ENCODE results near the gene MAN1C1. TPM values are rescaled to one million over a fixed set of nuclear protein-coding genes. Genes with fewer than 3 reads are reported as not detected.

MAN1C1 gene
- total RNA-seq, 1 experiment from 2014 or later = 1.2 TPM

GRCh38 chr1:25779388-25779787 lies 162.8 kb downstream of the MAN1C1 start:
- ChIA-PET RAD21 (ENCODE audit: low non-redundant PET in 1 of 2, low total read pairs in 2 of 2, uncharacterized antibody in 2 of 2, unreplicated experiment in 2 of 2) (no interaction called here), CTCF (interaction anchor here (0.9 kb wide), 1 partner anchor 19 kb away, joined by 3 read pairs; no protein-coding TSS in a partner anchor), POLR2A (no interaction called here)
- Histone ChIP-seq H3K27ac (ENCODE audit: low read depth, low read length) (no peak overlapping the region), H3K27me3 (ENCODE audit: insufficient read depth, low read length) (no peaks in the 10 kb centered on the region), H3K9me2 (ENCODE audit: insufficient read depth) (no peaks in the 10 kb centered on the region), H3K9me3 (ENCODE audit: control insufficient read depth in 1 of 2, insufficient read depth in 1 of 2, low read depth in 1 of 2, low read length in 2 of 2) (no peaks in the 10 kb centered on the region), H3K36me3 (ENCODE audit: control insufficient read depth in 1 of 2, insufficient read depth in 2 of 2, low read length in 2 of 2) (no peaks in the 10 kb centered on the region), H4K20me1 (ENCODE audit: insufficient read depth) (no peaks in the 10 kb centered on the region), H3K9ac (ENCODE audit: low read length) (no peak overlapping the region), H3K79me2 (ENCODE audit: insufficient read depth, low read length) (no peaks in the 10 kb centered on the region), H3K4me1 (ENCODE audit: control insufficient read depth in 1 of 2, insufficient read depth in 2 of 2, low read length in 2 of 2) (peaks cover 7% of the 10 kb centered on the region in 2 experiments; a peak in 2 of 4 replicates), H3K4me2 (ENCODE audit: low read length) (no peak overlapping the region), H2AFZ (ENCODE audit: low read depth, low read length, poor library complexity, severe bottlenecking) (no peak overlapping the region), H3K4me3 (replicated peaks in 1 of 2; ENCODE audit: low read depth in 1 of 2, low read length in 2 of 2) (no peak overlapping the region)
- DNase-seq (ENCODE audit: low read depth, low spot score) = no peak
- no peak for ATAC-seq
- TF ChIP-seq ZBTB33 (IDR thresholded peaks at IDR 0.05; ENCODE audit: extremely low read depth, insufficient replicate concordance, low read length) = no peak
- TF ChIP-seq ELF1 (IDR thresholded peaks at IDR 0.05; ENCODE audit: borderline replicate concordance, low read depth) = no peak
- no peak for TF ChIP-seq EZH2phosphoT487 (IDR thresholded peaks at IDR 0.05; ENCODE audit: borderline replicate concordance)
- TF ChIP-seq MAX (IDR thresholded peaks at IDR 0.05) = no peak
- TF ChIP-seq POLR2AphosphoS5 (IDR thresholded peaks at IDR 0.05; ENCODE audit: low read depth, low read length) = no peak
- no peak for TF ChIP-seq RAD21 (IDR thresholded peaks at IDR 0.05; ENCODE audit: low read depth)
- BruUV-seq (replicated peaks) = no TSS peak
- intact Hi-C loops (cut with micrococcal nuclease) = no loop called here

GRCh38 chr1:25779894-25780293 lies 163.3 kb downstream of the MAN1C1 start:
- DNase-seq (ENCODE audit: low read depth, low spot score) = no peak
- Histone ChIP-seq H3K4me3 (replicated peaks in 1 of 2; ENCODE audit: low read depth in 1 of 2, low read length in 2 of 2) (no peak overlapping the region), H3K4me1 (ENCODE audit: control insufficient read depth in 1 of 2, insufficient read depth in 2 of 2, low read length in 2 of 2) (peaks cover 5 to 7% of the 10 kb centered on the region in 2 experiments; a peak in 2 of 4 replicates), H3K79me2 (ENCODE audit: insufficient read depth, low read length) (no peaks in the 10 kb centered on the region), H3K27ac (ENCODE audit: low read depth, low read length) (no peak overlapping the region), H2AFZ (ENCODE audit: low read depth, low read length, poor library complexity, severe bottlenecking) (no peak overlapping the region), H3K27me3 (ENCODE audit: insufficient read depth, low read length) (no peaks in the 10 kb centered on the region), H3K9ac (ENCODE audit: low read length) (no peak overlapping the region), H3K36me3 (ENCODE audit: control insufficient read depth in 1 of 2, insufficient read depth in 2 of 2, low read length in 2 of 2) (no peaks in the 10 kb centered on the region), H4K20me1 (ENCODE audit: insufficient read depth) (no peaks in the 10 kb centered on the region), H3K4me2 (ENCODE audit: low read length) (no peak overlapping the region), H3K9me3 (ENCODE audit: control insufficient read depth in 1 of 2, insufficient read depth in 1 of 2, low read depth in 1 of 2, low read length in 2 of 2) (no peaks in the 10 kb centered on the region), H3K9me2 (ENCODE audit: insufficient read depth) (no peaks in the 10 kb centered on the region)
- ChIA-PET RAD21 (ENCODE audit: low non-redundant PET in 1 of 2, low total read pairs in 2 of 2, uncharacterized antibody in 2 of 2, unreplicated experiment in 2 of 2) (no interaction called here), CTCF (interaction anchor here (0.9 kb wide), 1 partner anchor 19 kb away, joined by 3 read pairs; no protein-coding TSS in a partner anchor), POLR2A (interaction anchor here (0.6 kb wide), 1 partner anchor 14 kb away, joined by 3 read pairs; no protein-coding TSS in a partner anchor)
- intact Hi-C loops (cut with micrococcal nuclease) = no loop called here
- no TSS peak for BruUV-seq (replicated peaks)
- no peak for ATAC-seq
- TF ChIP-seq ZBTB33 (IDR thresholded peaks at IDR 0.05; ENCODE audit: extremely low read depth, insufficient replicate concordance, low read length) (no peak), EZH2 (IDR thresholded peaks at IDR 0.05) (no peak), YY1 (IDR thresholded peaks at IDR 0.05; ENCODE audit: extremely low read depth, insufficient replicate concordance, low read depth, low read length) (no peak), TCF7L2 (IDR thresholded peaks at IDR 0.05; ENCODE audit: borderline replicate concordance, extremely low read depth, insufficient read depth, insufficient read length) (no peak), SP1 (IDR thresholded peaks at IDR 0.05; ENCODE audit: low read depth) (no peak), FOSL1 (IDR thresholded peaks at IDR 0.05; ENCODE audit: low read depth) (no peak), SIN3A (IDR thresholded peaks at IDR 0.05; ENCODE audit: low read depth) (no peak), MAX (IDR thresholded peaks at IDR 0.05) (no peak), POLR2A (IDR thresholded peaks at IDR 0.05; ENCODE audit: borderline replicate concordance, extremely low read depth, insufficient read depth, insufficient read length) (no peak)

Data from HCT116 (cell line).